Keratinocyte (primary cell): Measurements from ENCODE around the gene RAB4B. TPM values are rescaled to one million over a fixed set of nuclear protein-coding genes. Genes with fewer than 3 reads are reported as not detected.

Source experiments
- DNase-seq: peaks from one replicate; pipeline ENCODE4 v3.0.0-alpha.2; 2011; ENCODE audit warnings: low read depth, missing footprints, low spot score
- FAIRE-seq: peaks from 2 replicates; lab custom pipeline; 2011; peaks lifted over from hg19 to GRCh38; lab: Jason Lieb, UNC
- H2AFZ ChIP-seq: 2 replicates; pipeline ENCODE4 v1.6.0; 2012; ENCODE audit warnings: low read length, control low read depth, inconsistent platforms; ENCODE audit not compliant: control insufficient read depth
- H3K27ac ChIP-seq: 2 replicates; pipeline ENCODE4 v1.5.1; 2011; ENCODE audit warnings: low read length; ENCODE audit not compliant: control insufficient read depth, insufficient read depth
- H3K27me3 ChIP-seq: 3 replicates; pipeline ENCODE4 v1.6.0; 2011; ENCODE audit warnings: low read length; ENCODE audit not compliant: control insufficient read depth, insufficient read depth; ENCODE audit errors: extremely low read depth
- H3K36me3 ChIP-seq, 2 experiments: 2 replicates in 1 of 2; 3 replicates in 1 of 2; pipeline ENCODE4 v1.5.1; 2011; ENCODE audit warnings: low read length in 2 of 2, mild to moderate bottlenecking in 1 of 2; ENCODE audit not compliant: control insufficient read depth in 2 of 2, insufficient read depth in 2 of 2; ENCODE audit errors: extremely low read depth in 1 of 2
- H3K4me1 ChIP-seq: 3 replicates; pipeline ENCODE4 v1.5.1; 2011; ENCODE audit warnings: low read length; ENCODE audit not compliant: control insufficient read depth, insufficient read depth; ENCODE audit errors: extremely low read depth
- H3K4me2 ChIP-seq: 3 replicates; pipeline ENCODE4 v1.6.0; 2011; ENCODE audit warnings: low read depth, low read length; ENCODE audit not compliant: control insufficient read depth, insufficient read depth; ENCODE audit errors: extremely low read depth
- H3K4me3 ChIP-seq, 3 experiments: fragments of 200-600 bp in 1 of 3; sonication (generic) in 1 of 3; 2 replicates in 2 of 3; 3 replicates in 1 of 3; pipeline ENCODE4 v1.5.1; 2011 to 2016; ENCODE audit warnings: low read length in 3 of 3, mild to moderate bottlenecking in 3 of 3, control low read depth in 2 of 3, inconsistent platforms in 1 of 3, low read depth in 1 of 3, mixed read lengths in 1 of 3, mixed run types in 1 of 3, moderate library complexity in 1 of 3; ENCODE audit not compliant: control insufficient read depth in 2 of 3, insufficient read depth in 2 of 3; ENCODE audit errors: extremely low read depth in 1 of 3
- H3K79me2 ChIP-seq: 2 replicates; pipeline ENCODE4 v1.6.0; 2012; ENCODE audit warnings: low read length; ENCODE audit not compliant: control insufficient read depth, insufficient read depth
- H3K9ac ChIP-seq: 3 replicates; pipeline ENCODE4 v1.6.0; 2011; ENCODE audit warnings: low read length; ENCODE audit not compliant: control insufficient read depth, insufficient read depth; ENCODE audit errors: extremely low read depth
- H3K9me1 ChIP-seq: 3 replicates; pipeline ENCODE4 v1.6.0; 2011; ENCODE audit warnings: low read length; ENCODE audit not compliant: control insufficient read depth, insufficient read depth; ENCODE audit errors: extremely low read depth
- H3K9me3 ChIP-seq: 2 replicates; pipeline ENCODE4 v1.5.1; 2012; ENCODE audit warnings: low read depth, low read length; ENCODE audit not compliant: control insufficient read depth
- H4K20me1 ChIP-seq: 3 replicates; pipeline ENCODE4 v1.6.0; 2011; ENCODE audit warnings: low read length; ENCODE audit not compliant: control insufficient read depth, insufficient read depth; ENCODE audit errors: extremely low read depth
- EZH2 ChIP-seq: IDR thresholded peaks from one replicate; pipeline ENCODE4 v1.6.1; 2012; ENCODE audit warnings: inconsistent platforms, mild to moderate bottlenecking, low read length, moderate library complexity
- dilution Hi-C: fragments of 300-500 bp; cut with MboI; formaldehyde crosslinking; loops from one replicate; pipeline ENCODE4 v1.7.0; 2020; ENCODE audit warnings: low sequenced_read_pairs; ENCODE audit not compliant: extremely low pct_ligation_motif_present
- polyA plus RNA-seq, 5 experiments: library from polyadenylated mRNA; depleted of rRNA in 3 of 5; stranded (reverse) in 3 of 5; stranded (forward) in 1 of 5; unstranded in 1 of 5; fragments of >200 nt; gene quantifications; 1 replicate in 1 of 5; 2 replicates in 3 of 5; 3 replicates in 1 of 5; pipeline versions ENCODE4 v1.2.1 to v1.2.3, GENCODE V29; 2011 to 2012; ENCODE audit warnings: missing spikeins in 2 of 5, low read depth in 1 of 5, low replicate concordance in 1 of 5
- TF ChIP-seq, protein P1 (sequence below), 3 experiments: IDR thresholded peaks in 1 of 3; conservative IDR thresholded peaks in 1 of 3; optimal IDR thresholded peaks in 1 of 3; 2 replicates in 2 of 3; 3 replicates in 1 of 3; pipeline versions ENCODE3 to v1.5.1; 2011; ENCODE audit warnings: low read length in 3 of 3, mild to moderate bottlenecking in 3 of 3, moderate library complexity in 2 of 3, control low read depth in 1 of 3, inconsistent platforms in 1 of 3; ENCODE audit not compliant: insufficient read depth in 2 of 3; ENCODE audit errors: extremely low read depth in 1 of 3

Gene RAB4B
- polyA plus RNA-seq, 1 donor (not counting 4 experiments of a cell fraction or from before 2014, with no cell fraction given): 15.0 TPM

GRCh38 chr19:40791349-40791748, 13.3 kb downstream of the RAB4B start:
- Histone ChIP-seq H3K4me1 (no peaks in the 10 kb centered on the region), H3K9ac (no peak overlapping the region), H3K4me3 (no peak overlapping the region), H3K9me3 (no peaks in the 10 kb centered on the region), H3K27me3 (no peaks in the 10 kb centered on the region), H2AFZ (no peak overlapping the region), H3K27ac (no peak overlapping the region), H3K36me3 (peaks cover 2 to 3% of the 10 kb centered on the region in 2 experiments), H3K9me1 (no peaks in the 10 kb centered on the region), H3K79me2 (no peaks in the 10 kb centered on the region), H4K20me1 (no peaks in the 10 kb centered on the region), H3K4me2 (no peak overlapping the region)
- TF ChIP-seq, protein P1, sequence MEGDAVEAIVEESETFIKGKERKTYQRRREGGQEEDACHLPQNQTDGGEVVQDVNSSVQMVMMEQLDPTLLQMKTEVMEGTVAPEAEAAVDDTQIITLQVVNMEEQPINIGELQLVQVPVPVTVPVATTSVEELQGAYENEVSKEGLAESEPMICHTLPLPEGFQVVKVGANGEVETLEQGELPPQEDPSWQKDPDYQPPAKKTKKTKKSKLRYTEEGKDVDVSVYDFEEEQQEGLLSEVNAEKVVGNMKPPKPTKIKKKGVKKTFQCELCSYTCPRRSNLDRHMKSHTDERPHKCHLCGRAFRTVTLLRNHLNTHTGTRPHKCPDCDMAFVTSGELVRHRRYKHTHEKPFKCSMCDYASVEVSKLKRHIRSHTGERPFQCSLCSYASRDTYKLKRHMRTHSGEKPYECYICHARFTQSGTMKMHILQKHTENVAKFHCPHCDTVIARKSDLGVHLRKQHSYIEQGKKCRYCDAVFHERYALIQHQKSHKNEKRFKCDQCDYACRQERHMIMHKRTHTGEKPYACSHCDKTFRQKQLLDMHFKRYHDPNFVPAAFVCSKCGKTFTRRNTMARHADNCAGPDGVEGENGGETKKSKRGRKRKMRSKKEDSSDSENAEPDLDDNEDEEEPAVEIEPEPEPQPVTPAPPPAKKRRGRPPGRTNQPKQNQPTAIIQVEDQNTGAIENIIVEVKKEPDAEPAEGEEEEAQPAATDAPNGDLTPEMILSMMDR (optimal IDR thresholded peaks at IDR 0.05 in 1 of 3, IDR thresholded peaks at IDR 0.05 in 1 of 3, conservative IDR thresholded peaks at IDR 0.05 in 1 of 3; ENCODE audit: extremely low read depth in 1 of 3, insufficient read depth in 2 of 3, low read length in 3 of 3): no peak
- TF ChIP-seq EZH2: no peak
- DNase-seq (no peak), FAIRE-seq (no peak)
- dilution Hi-C loops: no loop called here

DNA sequence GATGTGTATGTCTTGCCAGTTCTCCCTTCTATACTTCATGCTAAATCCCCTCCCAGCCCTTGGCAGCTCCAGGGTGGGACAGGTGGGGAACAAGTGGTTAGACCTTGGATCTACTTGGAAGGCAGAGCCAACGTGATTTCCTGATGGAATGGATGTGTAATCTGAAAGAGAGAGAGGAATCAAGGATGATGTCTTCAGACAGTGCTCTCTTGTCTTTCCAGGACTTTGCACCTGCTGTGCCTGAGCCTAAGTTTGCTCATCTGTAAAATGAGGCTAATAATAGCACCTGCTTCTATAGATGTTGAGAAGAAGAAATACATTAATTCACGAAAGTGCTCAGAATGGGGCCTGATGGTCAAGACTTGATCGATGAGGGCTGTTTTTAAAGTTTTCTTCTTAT, 13.9 kb downstream of the RAB4B start:
- no peaks in the 10 kb centered on the region for H3K27me3 ChIP-seq
- no peaks in the 10 kb centered on the region for H3K79me2 ChIP-seq
- H3K9me3 ChIP-seq: no peaks in the 10 kb centered on the region
- no peak for DNase-seq
- H3K4me3 ChIP-seq: no peak overlapping the region
- dilution Hi-C loops: no loop called here
- no peaks in the 10 kb centered on the region for H3K4me1 ChIP-seq
- H3K9ac ChIP-seq: no peak overlapping the region
- H3K27ac ChIP-seq: no peak overlapping the region
- no peak overlapping the region for H3K4me2 ChIP-seq
- TF ChIP-seq, protein P1 (optimal IDR thresholded peaks at IDR 0.05 in 1 of 3, IDR thresholded peaks at IDR 0.05 in 1 of 3, conservative IDR thresholded peaks at IDR 0.05 in 1 of 3; ENCODE audit: extremely low read depth in 1 of 3, insufficient read depth in 2 of 3, low read length in 3 of 3): no peak
- TF ChIP-seq EZH2: no peak
- H2AFZ ChIP-seq: no peak overlapping the region
- H4K20me1 ChIP-seq: no peaks in the 10 kb centered on the region
- H3K9me1 ChIP-seq: no peaks in the 10 kb centered on the region
- H3K36me3 ChIP-seq: peaks cover 0 to 2% of the 10 kb centered on the region in 2 experiments
- FAIRE-seq: no peak
